ENCODE results near the gene CAMK2D. TPM values are rescaled to one million over a fixed set of nuclear protein-coding genes. Genes with fewer than 3 reads are reported as not detected.

CAMK2D gene
- total RNA-seq, 1 experiment from 2014 or later: 32.1 TPM

- Mint-ChIP-seq H3K36me3 (ENCODE audit: insufficient read depth, unreplicated experiment) (peaks cover 9% of the 10 kb centered on the region), H3K27me3 (ENCODE audit: insufficient read depth, unreplicated experiment) (no peaks in the 10 kb centered on the region), H3K4me1 (ENCODE audit: insufficient read depth, unreplicated experiment) (no peaks in the 10 kb centered on the region), H3K4me3 (ENCODE audit: unreplicated experiment) (no peak overlapping the region), H3K9me3 (ENCODE audit: unreplicated experiment) (no peaks in the 10 kb centered on the region), H3K27ac (ENCODE audit: low read depth, unreplicated experiment) (no peak overlapping the region)
- no TSS peak for BruUV-seq (replicated peaks)
- DNase-seq (ENCODE audit: unreplicated experiment): no peak
- TF ChIP-seq CTCF (IDR thresholded peaks at IDR 0.05; ENCODE audit: unreplicated experiment): no peak
- intact Hi-C loops (cut with micrococcal nuclease): no loop called here
- CTCF ChIA-PET: interaction anchor here (0.6 to 0.7 kb wide), 4 partner anchors 35 to 568 kb away, joined by 3 to 6 read pairs (median 4); no protein-coding TSS in a partner anchor
- POLR2A ChIA-PET: no interaction called here
Observed at GRCh38 chr4:113483131-113483530, 278.4 kb downstream of the CAMK2D start.

- H3K27ac Mint-ChIP-seq (ENCODE audit: low read depth, unreplicated experiment): no peak overlapping the region
- peaks cover 9% of the 10 kb centered on the region for H3K36me3 Mint-ChIP-seq (ENCODE audit: insufficient read depth, unreplicated experiment)
- no peak for DNase-seq (ENCODE audit: unreplicated experiment)
- intact Hi-C loops (cut with micrococcal nuclease): no loop called here
- TF ChIP-seq CTCF (IDR thresholded peaks at IDR 0.05; ENCODE audit: unreplicated experiment): no peak
- CTCF ChIA-PET: no interaction called here
- no peak overlapping the region for H3K4me3 Mint-ChIP-seq (ENCODE audit: unreplicated experiment)
- POLR2A ChIA-PET: no interaction called here
- no peaks in the 10 kb centered on the region for H3K9me3 Mint-ChIP-seq (ENCODE audit: unreplicated experiment)
- H3K27me3 Mint-ChIP-seq (ENCODE audit: insufficient read depth, unreplicated experiment): no peaks in the 10 kb centered on the region
- BruUV-seq (replicated peaks): no TSS peak
- no peaks in the 10 kb centered on the region for H3K4me1 Mint-ChIP-seq (ENCODE audit: insufficient read depth, unreplicated experiment)
Observed at GRCh38 chr4:113482325-113482724, 279.2 kb downstream of the CAMK2D start.

GRCh38 chr4:113481820-113482219, 279.7 kb downstream of the CAMK2D start:
- no peak for TF ChIP-seq CTCF (IDR thresholded peaks at IDR 0.05; ENCODE audit: unreplicated experiment)
- DNase-seq (ENCODE audit: unreplicated experiment): no peak
- no peaks in the 10 kb centered on the region for H3K9me3 Mint-ChIP-seq (ENCODE audit: unreplicated experiment)
- no peak overlapping the region for H3K27ac Mint-ChIP-seq (ENCODE audit: low read depth, unreplicated experiment)
- no TSS peak for BruUV-seq (replicated peaks)
- no peaks in the 10 kb centered on the region for H3K4me1 Mint-ChIP-seq (ENCODE audit: insufficient read depth, unreplicated experiment)
- no peaks in the 10 kb centered on the region for H3K27me3 Mint-ChIP-seq (ENCODE audit: insufficient read depth, unreplicated experiment)
- intact Hi-C loops (cut with micrococcal nuclease): no loop called here
- POLR2A ChIA-PET: no interaction called here
- peaks cover 9% of the 10 kb centered on the region for H3K36me3 Mint-ChIP-seq (ENCODE audit: insufficient read depth, unreplicated experiment)
- CTCF ChIA-PET: no interaction called here
- no peak overlapping the region for H3K4me3 Mint-ChIP-seq (ENCODE audit: unreplicated experiment)

- CTCF ChIA-PET: interaction anchor here (0.7 kb wide), 1 partner anchor 325 kb away, joined by 3 read pairs; no protein-coding TSS in a partner anchor
- no peak for TF ChIP-seq CTCF (IDR thresholded peaks at IDR 0.05; ENCODE audit: unreplicated experiment)
Observed at GRCh38 chr4:113480109-113480508, 281.4 kb downstream of the CAMK2D start.

More at GRCh38 chr4:113480109-113480508, 281.4 kb downstream of the CAMK2D start:
- no peaks in the 10 kb centered on the region for H3K4me1 Mint-ChIP-seq (ENCODE audit: insufficient read depth, unreplicated experiment)
- no peak overlapping the region for H3K27ac Mint-ChIP-seq (ENCODE audit: low read depth, unreplicated experiment)
- POLR2A ChIA-PET: no interaction called here
- BruUV-seq (replicated peaks): no TSS peak
- peaks cover 9% of the 10 kb centered on the region for H3K36me3 Mint-ChIP-seq (ENCODE audit: insufficient read depth, unreplicated experiment)
- H3K9me3 Mint-ChIP-seq (ENCODE audit: unreplicated experiment): no peaks in the 10 kb centered on the region
- no peak for DNase-seq (ENCODE audit: unreplicated experiment)
- intact Hi-C loops (cut with micrococcal nuclease): no loop called here
- no peaks in the 10 kb centered on the region for H3K27me3 Mint-ChIP-seq (ENCODE audit: insufficient read depth, unreplicated experiment)
- H3K4me3 Mint-ChIP-seq (ENCODE audit: unreplicated experiment): no peak overlapping the region

Measured in MCF 10A (cell line).